Mucosa of gallbladder (tissue), 1 donor: ENCODE measurements around the gene NECAB2. TPM values are rescaled to one million over a fixed set of nuclear protein-coding genes. Genes with fewer than 3 reads are reported as not detected.
A peak's percentile ranks its signal among the peaks of the same experiment; 100 is the strongest.

Experiments
- DNase-seq: peaks from one replicate; pipeline ENCODE4 v3.0.0-alpha.2; 2020; ENCODE audit warnings: low spot score
- total RNA-seq: library from RNA; stranded (reverse); gene quantifications from one replicate; pipeline ENCODE4 v1.2.1, GENCODE V29; 2021
- donor health status: DM: no; HTN: no; CAD: no.

The NECAB2 gene
- total RNA-seq, 1 donor from 2014 or later = 0.29 TPM

GRCh38 chr16:83952940-83953795 lies 14.9 kb upstream of the NECAB2 start, which contains the start of gene OSGIN1:
TSS of gene OSGIN1 (plus strand) at chr16:83953240. CDS start at chr16:83957672, 4,432 bp downstream.
- peak; percentile 94 for DNase-seq

- DNase-seq = no peak
Measured at GRCh38 chr16:83953796-83954576, 14.1 kb upstream of the NECAB2 start.

DNA sequence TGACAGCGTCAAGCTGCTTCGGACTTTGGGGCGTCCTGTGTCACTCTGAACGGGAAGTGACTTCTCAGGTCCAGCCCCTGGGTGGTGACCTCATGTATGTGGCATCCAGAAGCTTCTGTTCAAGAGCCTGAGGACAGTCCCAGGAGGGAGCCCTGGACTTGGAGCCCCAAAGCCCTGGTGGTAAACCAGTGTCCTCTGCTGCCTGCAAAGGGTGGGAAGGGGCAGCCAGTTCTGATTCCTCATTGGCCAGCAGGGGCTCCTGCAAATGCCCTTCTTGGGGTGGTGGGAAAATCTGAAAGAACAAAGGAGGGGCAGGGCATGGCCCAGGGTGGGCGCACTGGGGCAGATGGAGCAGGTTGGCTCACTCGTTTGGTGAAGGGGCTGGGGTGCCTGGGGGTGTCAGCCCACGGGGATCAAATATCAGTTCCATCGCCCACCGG lies 13.4 kb upstream of the NECAB2 start:
- peak; percentile 62 for DNase-seq

- DNase-seq = no peak
Measured at GRCh38 chr16:83955218-83956130, 12.6 kb upstream of the NECAB2 start.

DNA sequence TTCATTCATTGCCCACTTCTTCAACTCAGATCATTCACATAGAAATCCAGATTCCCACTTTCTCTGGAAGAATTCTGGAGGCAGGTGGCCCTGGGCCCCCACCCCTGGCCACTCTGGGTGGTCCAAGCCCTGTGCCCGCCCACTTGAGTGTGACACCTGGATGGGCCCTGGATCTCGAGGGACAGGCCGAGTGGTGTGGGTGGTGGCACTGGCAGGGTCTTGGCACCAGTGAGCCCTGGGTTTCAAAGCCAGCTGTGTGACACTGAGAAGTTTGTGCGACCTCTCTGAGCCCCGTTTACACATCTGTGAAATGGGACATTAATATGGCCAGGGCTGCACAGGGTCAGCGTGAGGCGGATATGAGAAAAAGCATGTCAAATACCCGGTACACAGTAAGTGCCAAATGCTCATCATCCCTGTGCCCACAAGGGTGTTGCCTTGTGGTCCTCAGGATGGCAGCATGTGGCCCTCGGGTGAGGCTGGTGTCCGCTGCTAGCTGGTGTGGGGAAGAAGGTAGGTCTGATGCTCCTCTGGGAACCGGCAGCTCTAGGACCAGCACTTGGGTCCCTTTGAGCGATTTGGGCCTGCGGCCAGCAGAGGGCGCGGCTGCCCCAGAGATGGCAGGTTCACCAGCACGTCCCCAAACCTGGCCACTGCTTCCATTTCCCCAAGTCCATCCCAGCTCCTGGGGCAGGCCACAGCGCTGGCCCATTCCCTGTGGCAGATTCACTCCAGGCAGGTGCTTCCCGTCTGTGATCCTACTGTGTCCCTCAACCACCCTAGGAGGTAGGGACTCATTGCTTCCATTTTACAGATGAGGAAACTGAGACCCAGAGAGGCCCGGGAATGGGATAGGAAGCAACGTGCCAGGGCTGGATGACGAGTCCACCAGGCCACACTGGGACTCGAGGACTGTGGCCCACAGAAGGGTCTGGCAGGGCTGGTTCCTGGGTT lies 11.4 kb upstream of the NECAB2 start:
- DNase-seq = peak; percentile 76

DNA sequence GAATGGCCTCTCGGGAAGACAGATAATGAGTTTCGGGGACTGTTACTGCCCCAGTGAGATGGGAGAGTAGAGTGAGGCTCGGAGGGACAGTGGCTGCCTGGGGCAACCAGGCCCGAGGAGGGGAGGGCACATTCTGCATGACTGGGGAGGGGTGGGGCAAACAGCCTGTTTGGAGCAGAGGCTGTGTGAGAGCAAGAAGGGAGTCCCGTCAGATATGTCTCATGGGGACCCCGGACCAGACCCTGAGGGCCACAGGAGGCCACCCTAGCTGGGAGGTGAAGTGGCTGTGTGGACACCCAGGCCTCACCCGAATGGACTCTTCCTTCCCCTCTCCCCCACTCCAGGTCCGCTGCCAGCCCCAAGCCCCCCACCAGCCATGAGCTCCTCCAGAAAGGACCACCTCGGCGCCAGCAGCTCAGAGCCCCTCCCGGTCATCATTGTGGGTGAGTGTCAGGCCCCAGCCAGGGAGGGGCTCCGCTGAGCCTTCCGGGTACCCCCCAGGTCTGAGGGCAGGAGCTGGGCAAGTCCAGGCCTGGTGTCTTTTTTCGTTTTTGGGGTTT lies 10.7 kb upstream of the NECAB2 start:
- DNase-seq = no peak

- DNase-seq = no peak
Measured at GRCh38 chr16:83958137-83958845, 9.8 kb upstream of the NECAB2 start.

DNA sequence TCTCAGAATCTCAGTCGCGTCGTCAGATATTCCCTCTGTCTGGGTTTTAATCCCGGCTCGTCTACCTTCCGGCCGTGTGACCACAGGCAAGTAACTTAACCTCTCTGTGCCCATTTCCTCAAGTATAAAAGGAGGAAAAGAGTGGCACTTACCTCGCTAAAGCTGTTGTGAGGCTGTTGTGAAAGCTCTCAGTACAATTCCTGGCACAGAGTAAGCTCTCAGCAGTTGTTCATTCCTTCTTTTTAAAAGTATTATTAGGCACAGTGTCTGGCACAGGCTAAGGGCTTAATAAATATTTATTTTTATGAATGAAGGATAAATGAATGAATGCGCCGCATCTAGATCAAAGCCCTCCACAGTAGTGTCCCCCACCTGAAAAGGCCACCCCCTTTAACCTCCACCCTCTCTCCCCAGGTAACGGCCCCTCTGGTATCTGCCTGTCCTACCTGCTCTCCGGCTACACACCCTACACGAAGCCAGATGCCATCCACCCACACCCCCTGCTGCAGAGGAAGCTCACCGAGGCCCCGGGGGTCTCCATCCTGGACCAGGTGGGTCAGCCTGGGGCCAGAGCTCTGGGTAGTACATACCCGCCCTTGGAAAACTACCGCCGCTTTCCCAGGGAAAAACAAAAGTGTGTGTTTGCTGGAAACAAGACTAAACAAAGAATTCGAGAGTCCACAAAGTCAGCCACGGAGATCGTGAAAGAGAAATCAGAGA lies 9.0 kb upstream of the NECAB2 start:
- DNase-seq = no peak

GRCh38 chr16:83959656-83960434 lies 8.2 kb upstream of the NECAB2 start:
- no peak for DNase-seq

- no peak for DNase-seq
Measured at GRCh38 chr16:83960521-83961249, 7.4 kb upstream of the NECAB2 start.

- no peak for DNase-seq
Measured at GRCh38 chr16:83961591-83961990, 6.5 kb upstream of the NECAB2 start.

- DNase-seq = no peak
Measured at GRCh38 chr16:83963277-83964119, 4.5 kb upstream of the NECAB2 start.

DNA sequence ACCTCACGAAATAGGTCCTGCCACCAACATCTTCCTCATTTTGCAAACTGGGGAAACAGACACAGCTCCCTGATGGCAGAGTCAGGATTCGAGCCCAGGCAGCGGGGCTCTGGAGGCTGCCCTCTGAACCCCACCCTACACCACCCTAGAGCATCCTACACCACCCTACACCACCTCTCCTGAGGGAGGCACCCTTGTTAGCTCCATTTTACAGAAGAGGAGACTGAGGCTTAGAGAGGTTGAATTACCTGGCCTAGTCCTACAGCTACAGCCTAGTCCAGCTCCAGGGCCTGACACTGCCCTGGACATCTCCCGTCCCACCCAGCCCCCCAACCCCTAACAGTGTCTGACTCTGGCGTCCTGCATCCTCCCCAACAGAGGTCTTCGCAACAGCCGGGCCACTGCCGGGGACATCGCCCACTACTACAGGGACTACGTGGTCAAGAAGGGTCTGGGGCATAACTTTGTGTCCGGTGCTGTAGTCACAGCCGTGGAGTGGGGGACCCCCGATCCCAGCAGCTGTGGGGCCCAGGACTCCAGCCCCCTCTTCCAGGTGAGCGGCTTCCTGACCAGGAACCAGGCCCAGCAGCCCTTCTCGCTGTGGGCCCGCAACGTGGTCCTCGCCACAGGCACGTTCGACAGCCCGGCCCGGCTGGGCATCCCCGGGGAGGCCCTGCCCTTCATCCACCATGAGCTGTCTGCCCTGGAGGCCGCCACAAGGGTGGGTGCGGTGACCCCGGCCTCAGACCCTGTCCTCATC lies 3.2 kb upstream of the NECAB2 start:
- no peak for DNase-seq

DNA sequence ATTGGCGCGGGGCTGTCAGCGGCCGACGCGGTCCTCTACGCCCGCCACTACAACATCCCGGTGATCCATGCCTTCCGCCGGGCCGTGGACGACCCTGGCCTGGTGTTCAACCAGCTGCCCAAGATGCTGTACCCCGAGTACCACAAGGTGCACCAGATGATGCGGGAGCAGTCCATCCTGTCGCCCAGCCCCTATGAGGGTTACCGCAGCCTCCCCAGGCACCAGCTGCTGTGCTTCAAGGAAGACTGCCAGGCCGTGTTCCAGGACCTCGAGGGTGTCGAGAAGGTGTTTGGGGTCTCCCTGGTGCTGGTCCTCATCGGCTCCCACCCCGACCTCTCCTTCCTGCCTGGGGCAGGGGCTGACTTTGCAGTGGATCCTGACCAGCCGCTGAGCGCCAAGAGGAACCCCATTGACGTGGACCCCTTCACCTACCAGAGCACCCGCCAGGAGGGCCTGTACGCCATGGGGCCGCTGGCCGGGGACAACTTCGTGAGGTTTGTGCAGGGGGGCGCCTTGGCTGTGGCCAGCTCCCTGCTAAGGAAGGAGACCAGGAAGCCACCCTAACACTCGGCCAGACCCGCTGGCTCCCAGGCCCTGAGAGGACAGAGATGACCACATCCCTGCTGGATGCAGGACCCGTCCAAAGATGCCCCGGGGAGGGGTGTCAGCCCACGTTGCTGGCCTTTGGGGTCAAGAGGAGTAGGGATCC lies 2.4 kb upstream of the NECAB2 start:
- DNase-seq = no peak

- no peak for DNase-seq
Measured at GRCh38 chr16:83966153-83966696, 1.8 kb upstream of the NECAB2 start.
